SK-N-SH (cell line): ENCODE data around the gene STK25. TPM values are rescaled to one million over a fixed set of nuclear protein-coding genes. Genes with fewer than 3 reads are reported as not detected.

Experiments used
- CTCF ChIA-PET: fragments of 300-600, 350-600 bp; formaldehyde crosslinking; extraction: SDS; loops from one replicate; lab custom pipeline; 2021; lab: Yijun Ruan, JAX
- POLR2A ChIA-PET: fragments of 350-600 bp; sonication (Branson Sonifier 250); formaldehyde crosslinking; extraction: SDS; loops from one replicate; lab custom pipeline; 2020; ENCODE audit warnings: antibody characterized with exemption, inconsistent platforms; lab: Yijun Ruan, JAX
- DNase-seq: peaks from one replicate; pipeline ENCODE4 v3.0.0; 2012
- H2AFZ ChIP-seq: fragments of 200-600 bp; sonication (generic); 2 replicates; pipeline ENCODE4 v1.8.1; 2016; ENCODE audit warnings: antibody characterized with exemption, mild to moderate bottlenecking, low read depth
- H3F3A ChIP-seq: fragments of 200-600 bp; sonication (generic); replicated peaks from 2 replicates; pipeline ENCODE3; 2016; ENCODE audit warnings: antibody characterized with exemption, mild to moderate bottlenecking; ENCODE audit not compliant: insufficient read depth
- H3K27ac ChIP-seq, 2 experiments: fragments of 200-500 bp in 1 of 2; fragments of 200-600 bp in 1 of 2; sonication (Bioruptor generic) in 1 of 2; sonication (generic), shearing (Covaris generic) in 1 of 2; 2 replicates each; pipeline versions ENCODE4 v1.5.1 to v1.6.1; 2014 to 2016; ENCODE audit warnings: low read depth in 2 of 2, inconsistent platforms in 1 of 2, low read length in 1 of 2, mild to moderate bottlenecking in 1 of 2, mixed read lengths in 1 of 2
- H3K27me3 ChIP-seq: fragments of 200-600 bp; sonication (generic), shearing (Covaris generic); 2 replicates; pipeline ENCODE4 v1.6.1; 2016; ENCODE audit warnings: mixed run types; ENCODE audit not compliant: insufficient read depth
- H3K36me3 ChIP-seq, 2 experiments: fragments of 200-500 bp in 1 of 2; fragments of 200-600 bp in 1 of 2; sonication (Bioruptor generic) in 1 of 2; sonication (generic) in 1 of 2; replicated peaks in 1 of 2; 2 replicates each; pipeline versions ENCODE3 to v1.5.1; 2014 to 2016; ENCODE audit warnings: low read length in 1 of 2, mild to moderate bottlenecking in 1 of 2; ENCODE audit not compliant: insufficient read depth in 2 of 2, control insufficient read depth in 1 of 2
- H3K4me1 ChIP-seq, 2 experiments: fragments of 200-500 bp in 1 of 2; fragments of 200-600 bp in 1 of 2; sonication (Bioruptor generic) in 1 of 2; sonication (generic), shearing (Covaris generic) in 1 of 2; 2 replicates each; pipeline versions ENCODE4 v1.5.1 to v1.6.1; 2014 to 2016; ENCODE audit warnings: low read depth in 1 of 2, low read length in 1 of 2, mixed run types in 1 of 2; ENCODE audit not compliant: insufficient read depth in 2 of 2, control insufficient read depth in 1 of 2
- H3K4me2 ChIP-seq: fragments of 200-600 bp; sonication (generic), shearing (Covaris generic); 2 replicates; pipeline ENCODE4 v1.6.1; 2017; ENCODE audit warnings: mixed run types
- H3K4me3 ChIP-seq, 2 experiments: fragments of 200-500 bp in 1 of 2; fragments of 200-600 bp in 1 of 2; sonication (Bioruptor generic) in 1 of 2; sonication (generic), shearing (Covaris generic) in 1 of 2; 2 replicates each; pipeline versions ENCODE4 v1.5.1 to v1.8.1; 2014 to 2016; ENCODE audit warnings: low read depth in 2 of 2, inconsistent platforms in 1 of 2, low read length in 1 of 2, mild to moderate bottlenecking in 1 of 2, mixed read lengths in 1 of 2, moderate library complexity in 1 of 2
- H3K79me2 ChIP-seq: fragments of 200-600 bp; sonication (generic); 2 replicates; pipeline ENCODE4 v1.8.1; 2017; ENCODE audit warnings: mild to moderate bottlenecking; ENCODE audit not compliant: insufficient read depth
- H3K9ac ChIP-seq: fragments of 200-600 bp; sonication (generic); 2 replicates; pipeline ENCODE4 v1.6.1; 2017; ENCODE audit warnings: mixed run types
- H3K9me2 ChIP-seq: fragments of 200-600 bp; sonication (generic); 2 replicates; pipeline ENCODE4 v1.6.1; 2017; ENCODE audit warnings: mixed run types
- H3K9me3 ChIP-seq: fragments of 200-600 bp; sonication (generic); 2 replicates; pipeline ENCODE4 v1.6.1; 2017; ENCODE audit warnings: mixed run types, mild to moderate bottlenecking, moderate library complexity
- H4K20me1 ChIP-seq: fragments of 200-600 bp; sonication (generic); 2 replicates; pipeline ENCODE4 v1.6.1; 2017; ENCODE audit warnings: mild to moderate bottlenecking, mixed run types; ENCODE audit not compliant: insufficient read depth
- ELF1 ChIP-seq: IDR thresholded peaks from 2 replicates; pipeline ENCODE4 v1.4.0; 2012
- EZH2phosphoT487 ChIP-seq: fragments of 200-600 bp; sonication (generic); IDR thresholded peaks from 2 replicates; pipeline ENCODE4 v1.6.1; 2017; ENCODE audit warnings: low read depth, mixed run types, mild to moderate bottlenecking, antibody characterized with exemption, moderate library complexity, borderline replicate concordance
- FOSL2 ChIP-seq: IDR thresholded peaks from 2 replicates; pipeline ENCODE4 v1.4.0; 2012; ENCODE audit warnings: low read depth, mild to moderate bottlenecking, moderate library complexity, borderline replicate concordance
- FOXJ3 ChIP-seq: sonication (generic); formaldehyde crosslinking; IDR thresholded peaks from 2 replicates; pipeline ENCODE4 v1.5.1; 2020; ENCODE audit warnings: mild to moderate bottlenecking, missing genetic modification reagents
- GABPA ChIP-seq: IDR thresholded peaks from 2 replicates; pipeline ENCODE4 v1.4.0; 2012; ENCODE audit warnings: low read depth, mild to moderate bottlenecking
- GATA2 ChIP-seq: sonication (generic); formaldehyde crosslinking; IDR thresholded peaks from 2 replicates; pipeline ENCODE4 v1.5.0; 2020; ENCODE audit warnings: mild to moderate bottlenecking, missing genetic modification reagents
- MXI1 ChIP-seq: IDR thresholded peaks from 2 replicates; pipeline ENCODE4 v1.6.1; 2012; ENCODE audit warnings: mild to moderate bottlenecking, low read depth, low read length, improper control_type of control experiment
- NFIC ChIP-seq: IDR thresholded peaks from 2 replicates; pipeline ENCODE4 v1.4.0; 2012; ENCODE audit warnings: borderline replicate concordance
- NRF1 ChIP-seq: IDR thresholded peaks from 2 replicates; pipeline ENCODE4 v1.6.1; 2012; ENCODE audit warnings: low read depth, mild to moderate bottlenecking, low read length
- POLR2AphosphoS5 ChIP-seq: IDR thresholded peaks from 2 replicates; pipeline ENCODE4 v1.6.1; 2012; ENCODE audit warnings: low read depth, low read length
- RCOR1 ChIP-seq: fragments of 150-350 bp; IDR thresholded peaks from 2 replicates; pipeline ENCODE4 v1.6.1; 2017; ENCODE audit warnings: antibody characterized with exemption, low read length
- RFX5 ChIP-seq: IDR thresholded peaks from 2 replicates; pipeline ENCODE4 v1.6.1; 2012; ENCODE audit warnings: mild to moderate bottlenecking, improper control_type of control experiment, low read length
- RXRA ChIP-seq: IDR thresholded peaks from 2 replicates; pipeline ENCODE4 v1.4.0; 2012; ENCODE audit warnings: low read depth, mild to moderate bottlenecking, borderline replicate concordance
- SMC3 ChIP-seq: IDR thresholded peaks from 2 replicates; pipeline ENCODE4 v1.6.1; 2012; ENCODE audit warnings: low read depth, low read length, improper control_type of control experiment
- TAF1 ChIP-seq: IDR thresholded peaks from 2 replicates; pipeline ENCODE4 v1.6.1; 2012; ENCODE audit warnings: low read depth, mild to moderate bottlenecking, low read length, moderate library complexity, borderline replicate concordance
- TCF12 ChIP-seq: IDR thresholded peaks from 2 replicates; pipeline ENCODE4 v1.4.0; 2012
- WGBS: methylation state at CpG from one replicate; pipeline ENCODE4 v1.1.6; 2017; ENCODE audit warnings: low lambda C conversion rate; 5-methylcytosine and 5-hydroxymethylcytosine counted together
- polyA plus RNA-seq, 3 experiments: library from polyadenylated mRNA; depleted of rRNA; stranded (reverse); fragments of >200 nt; gene quantifications; 2 replicates each; pipeline ENCODE4 v1.2.3, GENCODE V29; 2012
- TF ChIP-seq, protein P1 (sequence below): fragments of 150-350 bp; IDR thresholded peaks from 2 replicates; pipeline ENCODE4 v1.6.1; 2017; ENCODE audit warnings: antibody characterized with exemption, low read length, low read depth, borderline replicate concordance
- TF ChIP-seq, protein P2 (sequence below): IDR thresholded peaks from 2 replicates; pipeline ENCODE4 v1.4.0; 2012; ENCODE audit warnings: low read depth, borderline replicate concordance
- TF ChIP-seq, protein P3 (sequence below): IDR thresholded peaks from 2 replicates; pipeline ENCODE4 v1.4.0; 2012; ENCODE audit warnings: low read depth, borderline replicate concordance

The STK25 gene
- polyA plus RNA-seq, 1 of the 3 experiments (the other 2 are of a cell fraction), result 236 TPM

DNA sequence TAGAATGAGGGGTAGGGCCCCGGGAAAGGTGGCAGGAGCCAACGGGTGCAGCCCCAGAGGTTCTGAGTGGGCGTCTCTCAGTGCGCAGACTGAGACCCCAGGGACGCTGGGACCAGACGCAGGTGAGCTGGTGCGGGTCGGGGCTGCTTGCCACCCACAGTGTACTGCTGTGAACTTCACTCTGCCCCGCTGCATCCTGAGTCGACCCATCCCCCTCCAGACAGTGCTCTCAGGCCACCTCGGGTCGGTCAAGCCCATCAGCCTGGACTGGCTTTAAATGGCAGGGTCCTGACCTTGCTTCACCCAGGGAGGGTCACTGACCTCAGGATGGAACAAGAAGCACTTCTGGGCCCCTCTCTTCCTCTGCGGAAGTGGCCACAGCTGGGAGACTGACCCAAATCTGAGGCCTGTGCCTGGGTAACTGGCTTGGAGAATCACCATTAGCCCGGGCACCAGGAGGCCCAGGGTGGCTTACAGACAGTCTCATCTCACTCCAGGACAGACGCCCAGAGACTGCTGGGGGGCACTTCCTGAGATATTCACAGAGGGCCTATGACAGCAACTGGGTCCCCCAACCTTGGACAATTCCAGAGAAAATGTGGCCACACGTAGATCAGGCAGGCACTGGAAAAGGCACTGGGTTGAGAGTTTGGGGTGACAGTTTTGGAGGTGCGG lies 26.5 kb upstream of the STK25 start (continued):
- TF ChIP-seq SMC3, result no peak
- TF ChIP-seq, protein P1, sequence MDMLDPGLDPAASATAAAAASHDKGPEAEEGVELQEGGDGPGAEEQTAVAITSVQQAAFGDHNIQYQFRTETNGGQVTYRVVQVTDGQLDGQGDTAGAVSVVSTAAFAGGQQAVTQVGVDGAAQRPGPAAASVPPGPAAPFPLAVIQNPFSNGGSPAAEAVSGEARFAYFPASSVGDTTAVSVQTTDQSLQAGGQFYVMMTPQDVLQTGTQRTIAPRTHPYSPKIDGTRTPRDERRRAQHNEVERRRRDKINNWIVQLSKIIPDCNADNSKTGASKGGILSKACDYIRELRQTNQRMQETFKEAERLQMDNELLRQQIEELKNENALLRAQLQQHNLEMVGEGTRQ, result no peak
- TF ChIP-seq, protein P2, sequence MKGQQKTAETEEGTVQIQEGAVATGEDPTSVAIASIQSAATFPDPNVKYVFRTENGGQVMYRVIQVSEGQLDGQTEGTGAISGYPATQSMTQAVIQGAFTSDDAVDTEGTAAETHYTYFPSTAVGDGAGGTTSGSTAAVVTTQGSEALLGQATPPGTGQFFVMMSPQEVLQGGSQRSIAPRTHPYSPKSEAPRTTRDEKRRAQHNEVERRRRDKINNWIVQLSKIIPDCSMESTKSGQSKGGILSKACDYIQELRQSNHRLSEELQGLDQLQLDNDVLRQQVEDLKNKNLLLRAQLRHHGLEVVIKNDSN, result no peak
- TF ChIP-seq FOXJ3 (CRISPR knock-in tag), result no peak
- no peak for TF ChIP-seq FOSL2

DNA sequence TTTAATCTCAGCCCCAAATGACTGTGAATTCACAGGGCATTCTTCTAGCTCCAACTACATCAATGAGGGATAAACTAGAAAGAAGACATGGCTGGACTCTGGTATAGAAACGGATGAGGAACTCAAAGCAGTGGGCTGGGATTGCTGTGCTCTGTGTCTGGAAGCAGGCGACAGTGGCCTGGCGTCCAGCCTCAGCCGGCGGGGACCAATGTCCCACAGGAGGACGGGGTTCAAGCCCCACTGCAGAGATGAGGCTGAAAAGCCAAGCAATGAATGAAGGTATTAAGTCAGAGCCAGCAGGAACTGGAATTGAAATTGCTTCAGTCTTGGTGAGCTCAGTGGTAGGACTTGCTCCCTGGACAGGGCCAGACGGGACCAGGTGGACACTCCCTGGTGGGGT lies 25.9 kb upstream of the STK25 start:
- CTCF ChIA-PET, result no interaction called here
- 59% methylated on average over 7 of the region's 7 CpGs for WGBS
- no peak overlapping the region for H2AFZ ChIP-seq

DNA sequence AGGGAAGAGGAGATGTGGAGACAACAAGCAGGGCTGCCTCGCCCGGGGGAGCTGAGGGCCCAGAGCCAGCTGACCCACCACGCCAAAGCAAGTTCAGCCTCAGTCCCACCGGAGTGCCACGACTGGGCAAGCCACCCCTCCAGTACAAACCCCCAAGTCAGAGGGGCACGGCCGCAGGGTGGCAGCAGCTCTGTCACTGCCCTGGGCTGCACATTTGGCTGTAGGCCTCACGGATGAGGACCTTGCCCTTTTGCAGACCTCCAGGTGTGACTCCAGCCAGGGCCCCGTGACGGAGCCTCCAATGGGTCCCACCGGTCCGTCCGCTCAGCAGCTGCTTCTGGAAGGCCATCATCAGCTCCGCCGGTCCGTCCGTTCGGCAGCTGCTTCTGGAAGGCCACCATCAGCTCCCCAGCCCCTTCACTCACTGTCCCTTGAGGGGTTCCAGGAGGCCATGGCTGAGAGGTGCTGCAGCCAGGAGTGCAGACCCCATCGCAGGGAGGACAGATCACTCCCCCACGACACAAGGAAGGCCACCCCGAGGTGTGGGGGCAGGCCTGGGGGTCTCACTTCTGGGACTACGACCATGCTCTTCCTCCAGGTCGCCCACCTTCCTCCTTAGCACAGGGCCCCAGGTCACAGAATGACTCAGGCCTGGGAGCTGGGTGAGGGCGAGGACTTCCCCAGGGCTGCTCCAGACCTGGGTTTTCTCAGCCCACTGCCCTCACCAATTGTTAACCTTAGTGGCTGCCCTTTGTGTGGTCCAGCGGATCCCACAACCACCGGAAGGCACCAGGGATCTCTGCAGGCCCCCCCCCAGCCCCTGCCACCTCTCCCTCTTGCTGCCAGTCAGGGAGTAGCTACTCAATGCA lies 24.6 kb upstream of the STK25 start:
- Histone ChIP-seq H3K9ac (no peak overlapping the region), H3F3A (no peaks in the 10 kb centered on the region), H4K20me1 (no peaks in the 10 kb centered on the region), H3K36me3 (no peaks in the 10 kb centered on the region), H2AFZ (no peak overlapping the region), H3K9me2 (no peaks in the 10 kb centered on the region), H3K4me1 (peaks cover 0 to 7% of the 10 kb centered on the region in 2 experiments; a peak in 1 of 4 replicates), H3K27ac (no peak overlapping the region), H3K27me3 (no peaks in the 10 kb centered on the region), H3K9me3 (no peaks in the 10 kb centered on the region), H3K4me3 (no peak overlapping the region), H3K79me2 (no peaks in the 10 kb centered on the region), H3K4me2 (no peak overlapping the region)
- POLR2A ChIA-PET, result no interaction called here
- CTCF ChIA-PET, result interaction anchor here (1.1 kb wide), 1 partner anchor 65 kb away, joined by 3 read pairs; no protein-coding TSS in a partner anchor
- no peak for TF ChIP-seq TCF12
- TF ChIP-seq, protein P3, sequence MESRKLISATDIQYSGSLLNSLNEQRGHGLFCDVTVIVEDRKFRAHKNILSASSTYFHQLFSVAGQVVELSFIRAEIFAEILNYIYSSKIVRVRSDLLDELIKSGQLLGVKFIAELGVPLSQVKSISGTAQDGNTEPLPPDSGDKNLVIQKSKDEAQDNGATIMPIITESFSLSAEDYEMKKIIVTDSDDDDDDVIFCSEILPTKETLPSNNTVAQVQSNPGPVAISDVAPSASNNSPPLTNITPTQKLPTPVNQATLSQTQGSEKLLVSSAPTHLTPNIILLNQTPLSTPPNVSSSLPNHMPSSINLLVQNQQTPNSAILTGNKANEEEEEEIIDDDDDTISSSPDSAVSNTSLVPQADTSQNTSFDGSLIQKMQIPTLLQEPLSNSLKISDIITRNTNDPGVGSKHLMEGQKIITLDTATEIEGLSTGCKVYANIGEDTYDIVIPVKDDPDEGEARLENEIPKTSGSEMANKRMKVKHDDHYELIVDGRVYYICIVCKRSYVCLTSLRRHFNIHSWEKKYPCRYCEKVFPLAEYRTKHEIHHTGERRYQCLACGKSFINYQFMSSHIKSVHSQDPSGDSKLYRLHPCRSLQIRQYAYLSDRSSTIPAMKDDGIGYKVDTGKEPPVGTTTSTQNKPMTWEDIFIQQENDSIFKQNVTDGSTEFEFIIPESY, result no peak
- no peak for TF ChIP-seq FOSL2
- no peak for TF ChIP-seq GATA2 (CRISPR knock-in tag)
- no peak for TF ChIP-seq RFX5
- TF ChIP-seq, protein P2, result no peak
- TF ChIP-seq POLR2AphosphoS5, result no peak
- 50% methylated on average over 4 of the region's 26 CpGs for WGBS
- DNase-seq, result no peak

More for the DNA sequence above, 25.9 kb upstream of the STK25 start:
- POLR2A ChIA-PET, result no interaction called here
- no peaks in the 10 kb centered on the region for H3K79me2 ChIP-seq
- H3K9ac ChIP-seq, result no peak overlapping the region
- H3K27me3 ChIP-seq, result no peaks in the 10 kb centered on the region; the same call in 1 of the 2 replicates
- no peak overlapping the region for H3K4me3 ChIP-seq
- no peak overlapping the region for H3K4me2 ChIP-seq
- H3K27ac ChIP-seq, result no peak overlapping the region
- no peaks in the 10 kb centered on the region for H3K9me2 ChIP-seq
- TF ChIP-seq TAF1 (no peak), ELF1 (no peak), RCOR1 (no peak), RXRA (no peak), NRF1 (no peak), NFIC (no peak), POLR2AphosphoS5 (no peak), SMC3 (no peak), EZH2phosphoT487 (no peak), FOSL2 (no peak), GATA2 (CRISPR knock-in tag) (no peak), MXI1 (no peak), TCF12 (no peak), GABPA (no peak)
- H3K4me1 ChIP-seq, result peaks cover 0 to 7% of the 10 kb centered on the region in 2 experiments; a peak in 1 of 4 replicates
- no peak for DNase-seq
- no peaks in the 10 kb centered on the region for H3K9me3 ChIP-seq
- H3K36me3 ChIP-seq, result no peaks in the 10 kb centered on the region
- H3F3A ChIP-seq, result no peaks in the 10 kb centered on the region
- no peaks in the 10 kb centered on the region for H4K20me1 ChIP-seq
